ENCODE data around the gene IRAK1.

Gene IRAK1

DNA sequence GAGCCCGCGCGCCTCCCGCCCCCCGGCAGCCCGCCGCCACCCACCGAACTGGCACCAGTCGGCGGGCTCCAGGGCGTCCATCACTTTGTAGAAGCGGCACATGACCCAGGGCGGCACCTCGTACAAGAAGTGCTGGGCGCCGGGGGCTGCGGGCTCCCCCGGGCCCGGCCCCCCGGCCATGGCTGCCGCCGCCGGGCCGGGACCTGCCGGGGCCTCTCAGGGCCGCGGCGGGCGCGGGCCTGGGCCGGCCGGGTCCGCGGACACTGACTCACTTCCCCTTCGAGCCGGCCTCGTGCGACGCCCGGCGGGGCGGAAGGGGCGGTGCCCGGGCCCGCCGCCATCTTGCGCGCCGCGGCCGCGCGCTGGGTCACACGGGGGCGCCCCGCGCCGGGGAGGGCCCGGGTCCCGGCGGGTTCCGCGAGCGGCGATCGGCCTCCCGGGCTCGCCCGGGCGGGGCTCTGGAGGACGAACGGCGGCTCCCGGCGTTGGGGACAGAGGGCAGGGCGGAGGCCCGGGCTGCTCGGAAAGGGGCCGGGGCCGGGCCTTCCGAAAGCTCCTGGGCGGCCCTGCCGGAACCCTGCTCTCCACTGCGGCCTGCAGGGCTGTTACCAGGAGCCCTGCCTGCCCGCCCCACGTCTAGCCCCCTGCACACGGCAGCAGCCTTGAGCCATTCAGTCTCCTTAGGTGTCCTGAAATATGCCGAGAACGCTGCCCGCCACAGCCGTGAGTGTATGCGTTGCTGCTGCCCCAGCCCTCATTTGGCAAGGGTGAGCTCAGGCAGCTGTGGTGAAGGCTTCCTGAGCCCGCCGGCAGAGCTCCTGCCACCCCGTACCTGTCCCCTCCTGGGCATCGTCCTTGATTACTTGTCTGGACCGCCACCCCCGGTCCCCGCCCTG lies at the start of gene IRAK1:
Gene IRAK1, minus strand, starts transcription at position 270 of the 896 bp plus-strand sequence. Its CDS starts 90 bp downstream, at position 180.
- no peak for DNase-seq

DNA sequence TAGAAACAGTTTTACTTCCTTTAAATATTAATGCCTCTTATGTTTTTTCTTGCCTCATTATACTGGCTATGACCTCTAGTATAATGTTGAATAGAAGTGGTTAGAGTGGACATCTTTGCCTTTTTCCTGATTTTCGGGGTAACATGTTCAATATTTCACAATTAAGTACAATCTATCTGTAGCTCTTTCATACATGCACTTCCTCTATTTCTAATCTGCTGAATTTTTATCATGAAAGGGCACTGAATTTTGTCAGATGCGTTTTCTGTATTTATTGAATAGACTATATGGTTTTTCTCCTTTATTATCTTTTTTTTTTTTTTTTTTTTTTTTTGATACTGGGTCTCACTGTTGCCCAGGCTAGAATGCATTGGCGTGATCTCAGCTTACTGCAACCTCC lies 48.9 kb upstream of the IRAK1 start:
- no peak for DNase-seq

DNA sequence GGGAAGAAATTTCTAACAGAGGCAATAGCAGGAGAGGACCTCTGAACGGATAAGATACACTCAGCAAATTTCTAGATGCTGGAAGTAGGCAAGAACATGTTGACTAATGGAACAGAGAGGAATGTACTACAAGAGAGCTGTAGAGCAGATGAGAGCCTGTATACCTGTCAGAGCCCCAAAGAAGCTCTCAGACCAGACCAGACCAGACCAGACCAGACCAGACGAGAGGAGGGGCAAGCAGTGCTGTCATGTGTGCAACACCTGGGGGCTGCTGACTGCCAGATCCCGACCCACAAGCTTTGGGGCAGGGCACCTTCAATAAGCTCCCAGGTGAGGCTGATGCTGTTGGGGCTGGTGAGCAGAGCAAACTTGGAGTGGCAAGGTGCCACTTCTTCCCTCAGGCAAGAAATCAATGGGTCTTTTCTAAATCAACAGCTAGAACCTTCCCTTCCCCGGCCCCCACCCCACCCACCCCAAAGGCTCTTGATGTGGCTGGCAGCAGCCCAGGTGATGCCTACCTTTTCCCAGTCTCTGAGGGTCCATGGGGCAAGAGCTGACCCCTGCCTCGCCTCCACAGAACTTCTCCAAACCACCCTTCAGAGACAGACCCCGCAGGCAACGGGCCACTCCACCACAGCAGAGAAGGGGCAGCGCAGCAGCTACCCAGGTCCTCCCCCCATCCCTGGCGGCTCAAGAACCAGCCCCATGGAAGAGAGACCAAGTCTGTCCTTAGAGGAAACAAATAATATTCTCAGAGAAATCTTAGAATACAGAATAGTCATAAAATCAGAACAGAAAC lies 45.1 kb upstream of the IRAK1 start:
- no peak for DNase-seq

DNA sequence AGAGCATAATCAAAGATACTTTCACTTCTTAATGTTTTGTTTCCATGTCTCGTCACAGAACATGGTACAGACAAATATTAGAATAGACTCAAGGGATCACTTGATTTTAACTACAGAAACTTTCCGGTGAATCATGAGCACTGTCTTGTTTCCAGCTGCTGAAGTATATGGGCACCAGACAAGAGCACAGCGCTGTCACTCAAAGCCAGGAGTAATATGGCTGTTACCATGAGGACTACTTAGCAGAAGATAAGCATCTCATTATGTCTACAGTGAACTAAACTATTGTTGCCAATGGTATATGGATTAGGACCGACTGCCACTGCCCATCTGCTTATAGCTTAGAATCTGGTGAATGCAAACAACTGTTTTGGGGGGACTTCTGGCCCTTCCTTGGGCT lies 43.5 kb upstream of the IRAK1 start:
- no peak for DNase-seq

DNA sequence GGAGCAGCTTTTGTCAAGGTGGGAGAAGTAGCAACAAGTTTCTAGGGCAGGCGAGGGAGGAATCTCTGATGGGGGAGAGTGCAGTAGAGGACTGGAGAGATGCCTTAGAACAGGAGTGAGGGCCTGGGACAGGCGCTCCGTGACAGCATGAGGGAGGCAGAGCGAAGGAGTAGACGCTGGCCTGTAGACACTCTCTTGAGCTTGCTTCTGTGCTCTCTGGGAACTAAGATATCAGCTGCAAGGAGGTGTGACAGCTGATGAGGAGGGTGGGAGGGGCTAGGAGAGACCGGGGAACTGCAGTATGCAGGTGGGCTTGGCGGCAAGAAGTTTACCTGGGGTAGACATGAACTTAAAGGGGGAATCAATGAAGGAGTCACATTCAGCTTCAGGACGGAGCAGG lies 42.1 kb upstream of the IRAK1 start:
- DNase-seq: no peak

DNA sequence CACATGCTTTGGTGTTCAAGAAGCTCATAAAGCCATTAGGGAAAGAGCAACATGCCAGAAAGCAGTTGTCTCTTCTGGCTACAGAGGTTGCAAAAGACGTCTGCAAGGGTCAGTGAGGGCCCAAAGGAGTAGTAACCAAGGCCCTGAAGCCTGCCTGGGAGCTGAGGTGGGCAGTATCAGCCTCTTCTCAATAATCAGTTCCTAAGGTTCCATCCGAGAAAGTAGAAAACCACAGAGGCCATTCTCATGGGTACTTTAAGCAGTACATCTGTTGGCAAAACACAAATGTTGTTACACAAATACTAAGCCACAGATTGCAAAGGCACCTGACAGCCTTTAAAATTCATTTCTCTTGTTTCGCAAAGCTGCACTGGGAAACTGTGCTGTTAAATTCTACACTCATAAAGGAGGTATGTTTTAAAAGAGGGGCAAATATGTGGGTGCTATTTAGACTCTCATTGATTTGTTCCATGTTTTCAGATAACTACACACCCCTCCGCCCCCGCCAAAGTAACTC lies 40.1 kb upstream of the IRAK1 start:
- DNase-seq: no peak

DNA sequence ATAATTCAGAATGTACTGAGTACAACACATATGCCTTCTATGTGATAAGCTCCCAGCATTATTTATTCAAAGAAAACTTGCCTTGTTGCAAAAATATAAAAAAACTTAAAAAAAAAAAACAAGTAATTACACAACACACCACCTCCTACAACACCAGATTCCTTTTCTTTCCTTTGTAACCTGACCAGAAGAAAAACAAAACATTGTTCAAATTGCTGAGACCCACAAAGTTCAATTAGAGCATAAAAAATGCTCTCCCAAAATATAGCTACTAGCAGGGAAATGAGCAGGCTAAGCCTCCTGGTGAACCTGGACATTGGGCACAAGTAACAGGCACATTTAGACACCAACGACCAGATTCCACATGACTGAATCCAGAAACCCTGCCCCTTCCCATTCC lies 39.5 kb upstream of the IRAK1 start:
- DNase-seq: no peak

DNA sequence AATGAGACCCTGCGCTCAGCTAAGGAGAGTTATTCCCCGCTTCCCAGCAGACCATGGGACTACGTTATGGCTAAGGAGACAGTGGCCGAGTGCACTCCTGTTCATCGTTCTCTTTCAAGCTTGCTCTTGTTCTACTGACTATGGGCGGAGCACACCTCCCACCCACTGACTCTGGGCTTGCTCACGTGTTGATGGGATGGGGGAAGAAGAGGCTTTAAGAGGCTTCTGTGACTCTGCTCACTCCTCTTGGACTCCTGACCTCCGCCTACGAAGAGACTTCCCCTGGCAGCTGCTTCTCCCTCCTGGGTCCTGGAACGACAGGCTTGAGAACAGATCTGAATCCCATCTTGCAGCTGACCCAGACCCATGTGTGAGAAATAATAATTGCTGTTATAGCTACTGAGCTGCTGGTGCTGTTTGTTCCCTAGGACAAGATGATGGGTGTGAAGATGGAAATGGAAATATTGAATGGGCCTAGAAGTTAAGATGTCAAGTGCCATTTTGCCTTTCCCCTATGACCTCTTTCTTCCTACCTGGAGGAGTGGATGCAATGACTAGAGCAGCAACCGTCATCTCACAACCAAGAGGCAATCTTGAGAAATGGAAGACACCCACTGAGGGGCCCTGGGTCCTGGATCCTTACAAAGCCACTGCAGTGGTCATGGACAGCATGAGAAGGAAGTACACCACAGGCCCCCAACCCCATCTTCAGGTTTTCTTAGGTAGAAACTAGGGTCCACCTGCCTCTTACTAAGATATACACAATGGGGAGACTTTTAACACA lies 38.7 kb upstream of the IRAK1 start:
- no peak for DNase-seq

DNA sequence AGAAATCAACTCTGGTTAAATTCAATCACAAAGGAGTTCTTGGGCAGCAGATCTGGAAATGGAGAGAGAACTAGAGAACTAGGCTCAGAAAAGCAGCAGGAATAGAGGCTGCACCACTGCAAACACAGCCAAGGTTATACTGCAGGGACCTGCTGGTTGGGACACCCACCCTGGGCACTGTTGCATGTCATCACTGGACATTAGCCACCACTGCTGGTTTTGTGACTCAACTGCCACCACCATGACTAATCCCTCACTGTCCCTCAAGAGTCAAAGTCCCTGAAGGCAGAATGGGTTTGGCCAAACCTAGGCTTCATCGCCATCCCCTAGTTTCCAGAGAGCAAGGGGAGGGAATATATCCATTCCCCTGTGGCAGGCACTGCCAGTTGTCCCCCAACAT lies 38.1 kb upstream of the IRAK1 start:
- no peak for DNase-seq

DNA sequence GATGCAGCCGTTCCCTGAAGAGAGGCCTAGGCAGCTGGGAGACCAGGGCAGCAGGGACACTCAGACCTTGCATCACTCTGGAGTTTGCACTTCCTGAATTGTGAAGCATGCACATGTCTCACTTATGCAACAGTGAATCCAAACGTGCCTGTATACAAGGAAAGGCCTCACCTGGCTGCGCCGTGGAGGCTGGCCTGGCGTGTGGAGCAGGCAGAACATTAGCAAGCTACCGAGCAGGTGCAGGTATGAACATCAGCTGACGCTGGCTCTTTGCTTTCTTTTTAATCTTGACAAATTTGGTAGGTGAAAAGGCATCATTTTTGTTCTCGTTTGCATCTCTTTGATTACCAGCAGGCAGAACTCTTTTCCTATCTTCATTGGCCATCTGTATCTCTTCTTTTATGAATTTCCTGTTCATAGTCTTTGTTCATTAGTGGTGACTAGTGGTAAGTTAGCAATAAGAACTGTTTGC lies 37.1 kb upstream of the IRAK1 start:
- DNase-seq: no peak

DNA sequence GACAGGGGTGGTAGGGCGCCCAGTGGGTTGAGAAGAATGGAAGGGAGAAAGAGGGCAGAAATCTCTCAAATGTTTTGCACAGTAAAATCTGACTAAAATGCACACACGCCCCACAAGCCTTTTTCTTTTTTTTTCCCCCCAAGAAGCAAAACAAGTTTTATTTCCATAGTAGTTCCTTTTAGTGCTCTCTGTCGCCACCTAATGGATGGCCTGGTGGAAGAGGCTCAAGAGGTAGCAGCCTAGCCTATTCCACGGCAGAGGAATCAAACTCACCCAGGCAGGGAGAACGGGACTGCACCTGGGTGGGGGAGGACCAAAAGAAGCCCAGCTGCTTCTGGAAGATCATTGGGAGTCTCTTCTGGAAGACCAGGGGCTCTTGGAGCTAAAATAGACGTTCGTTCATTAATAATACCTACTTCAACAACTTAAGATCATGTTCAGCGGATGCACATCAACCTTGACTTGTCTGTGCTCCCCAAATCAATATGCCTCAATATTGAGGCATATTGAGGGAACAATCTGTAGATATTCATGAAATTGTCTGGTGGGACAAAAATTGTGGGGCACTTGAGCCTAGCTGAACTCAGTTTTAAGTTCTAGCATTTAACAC lies 31.6 kb upstream of the IRAK1 start:
- peak; percentile 12 for DNase-seq

DNA sequence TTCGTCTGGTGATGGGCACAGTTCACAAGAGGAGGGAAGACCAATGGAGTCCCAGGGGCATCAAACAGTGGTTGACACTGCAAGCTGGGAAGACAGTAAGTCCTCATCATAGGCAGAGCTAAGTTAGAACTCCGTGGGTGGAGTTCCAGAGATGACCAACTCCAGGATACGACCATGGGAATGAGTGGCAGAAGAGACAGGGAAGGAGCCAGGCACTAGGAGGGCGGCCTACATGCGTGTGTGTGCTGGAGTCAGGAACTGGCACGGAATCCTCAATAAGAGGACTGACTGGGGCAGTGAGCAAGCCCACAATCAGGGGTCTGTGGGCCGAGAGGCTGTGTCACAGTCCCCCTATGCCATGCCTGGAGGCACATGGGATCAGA lies 30.4 kb upstream of the IRAK1 start:
- no peak for DNase-seq

DNA sequence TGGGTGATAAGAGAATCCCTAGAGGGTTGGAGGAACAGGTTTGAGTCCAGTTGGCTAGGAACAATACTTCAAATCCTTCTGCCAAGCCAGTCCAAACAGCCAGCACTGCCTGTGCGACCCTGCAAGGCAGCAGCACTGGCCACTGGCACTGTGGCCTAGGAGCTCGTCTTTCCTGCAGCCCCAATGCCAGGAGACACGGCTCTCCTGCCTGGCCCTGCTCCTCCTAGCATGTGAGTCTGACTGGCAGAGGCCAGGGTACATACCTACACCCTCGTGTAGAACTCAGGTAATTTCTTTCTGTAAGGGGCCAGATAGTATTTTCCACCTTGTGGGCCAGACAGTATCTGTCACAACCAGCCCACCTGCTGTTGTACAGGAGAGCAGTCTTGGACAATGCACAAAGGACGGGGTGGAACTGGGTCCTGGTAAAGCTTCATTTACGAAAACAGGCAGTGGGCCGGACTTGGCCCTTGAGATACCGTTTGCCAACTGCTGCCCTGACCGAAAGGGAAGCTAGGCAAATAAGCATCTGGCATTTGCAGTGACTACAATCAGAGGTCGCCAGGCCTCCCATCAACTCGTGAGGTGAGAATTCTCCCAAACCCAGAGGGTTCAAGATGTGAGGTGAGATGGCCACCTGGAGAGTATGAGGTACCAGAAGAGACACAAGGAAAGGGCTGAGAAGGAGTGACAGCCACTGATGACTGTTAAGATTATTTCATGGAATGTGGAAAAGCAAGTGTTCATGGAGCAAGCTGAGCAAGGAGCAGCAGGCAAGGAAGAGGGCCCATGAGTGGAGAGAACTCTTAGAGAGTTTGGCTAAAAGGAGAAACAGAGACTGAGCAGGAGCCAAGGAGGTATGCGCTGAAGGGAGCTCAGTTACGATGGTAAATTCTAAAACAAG lies 29.8 kb upstream of the IRAK1 start:
- DNase-seq: no peak

DNA sequence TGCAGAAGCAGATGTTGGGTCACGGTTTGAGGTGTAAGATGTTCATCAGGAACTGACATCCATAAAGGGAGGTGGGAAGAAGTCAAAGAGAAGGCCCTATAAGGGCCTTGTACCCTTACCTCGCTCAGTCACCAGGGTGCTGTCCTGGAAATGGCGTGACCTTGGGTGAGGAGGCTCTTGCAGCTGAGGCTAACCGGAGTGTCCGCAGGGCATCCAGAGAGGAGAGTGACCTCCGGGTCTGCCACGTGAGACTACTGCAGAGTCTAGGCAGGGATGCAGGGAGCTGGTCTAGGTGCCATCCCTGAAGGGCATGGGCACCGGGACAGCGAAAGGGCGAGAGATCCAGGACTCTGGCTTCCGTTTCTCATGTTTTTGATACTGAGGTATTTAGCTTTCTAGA lies 28.7 kb upstream of the IRAK1 start:
- DNase-seq: no peak

DNA sequence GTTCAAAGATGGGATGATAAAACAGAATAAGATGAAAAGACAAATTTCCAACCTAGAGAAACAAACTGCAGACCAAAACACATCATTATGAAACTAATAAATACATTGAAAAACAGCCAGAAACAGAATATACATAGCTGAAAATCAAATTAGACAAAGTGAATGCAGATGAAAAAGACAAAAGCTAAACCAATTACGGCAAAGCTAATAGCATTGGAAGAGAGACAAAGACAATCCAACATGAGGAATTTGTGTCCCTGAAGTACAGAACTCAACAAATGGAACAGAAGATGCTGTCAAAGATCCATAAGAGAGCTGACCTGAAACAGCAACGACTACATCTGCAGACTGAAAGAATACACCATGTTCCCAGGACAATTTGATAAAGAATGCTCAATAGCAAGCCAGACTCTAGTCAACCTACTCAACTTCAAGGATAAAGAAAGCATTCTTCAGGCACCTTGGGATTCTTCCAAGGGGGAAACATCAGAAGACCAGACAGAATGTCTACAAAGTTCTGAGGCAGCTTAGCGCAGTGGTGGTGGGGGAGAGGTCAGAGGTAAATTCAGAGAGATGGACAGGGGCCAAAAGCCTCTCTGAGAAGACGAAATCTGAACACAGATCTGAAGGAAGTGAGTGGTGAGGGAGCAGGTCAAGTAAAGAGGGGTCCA lies 27.4 kb upstream of the IRAK1 start:
- no peak for DNase-seq

DNA sequence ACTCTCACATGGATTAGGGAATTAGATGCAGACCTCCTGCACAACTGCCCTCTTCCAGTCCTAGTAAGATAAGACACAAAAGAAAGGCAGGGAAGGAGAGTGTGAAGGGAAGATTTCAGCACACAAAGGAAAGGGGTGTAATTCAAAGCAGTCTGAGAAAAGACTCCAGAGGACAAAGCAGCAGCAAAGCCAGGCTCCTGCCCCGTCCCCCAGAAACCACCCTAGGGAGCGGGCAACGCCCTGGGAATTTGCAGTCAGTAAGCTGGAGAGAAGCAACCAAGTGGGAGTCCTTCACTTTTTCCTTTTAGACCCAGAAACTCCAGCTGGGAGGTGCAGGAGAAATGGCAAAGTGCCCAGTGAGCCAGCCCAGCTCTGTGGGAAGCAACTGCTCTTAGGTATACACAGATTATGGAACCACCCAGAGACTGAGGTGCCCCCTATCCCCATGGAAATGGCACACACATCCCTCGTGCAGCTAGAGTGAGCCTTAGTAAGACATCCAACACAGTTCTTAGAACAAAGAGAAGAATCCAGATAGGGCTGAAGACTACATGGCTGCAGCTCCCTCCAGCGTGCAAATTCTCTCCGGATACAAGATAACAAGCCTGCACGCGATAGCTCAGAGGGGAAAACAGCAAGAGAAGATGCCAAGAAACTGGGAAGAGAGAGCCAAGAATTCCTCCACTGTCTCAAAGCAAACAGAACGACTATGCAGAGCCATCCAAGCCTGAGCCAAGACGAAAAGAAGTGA lies 26.5 kb upstream of the IRAK1 start:
- no peak for DNase-seq

DNA sequence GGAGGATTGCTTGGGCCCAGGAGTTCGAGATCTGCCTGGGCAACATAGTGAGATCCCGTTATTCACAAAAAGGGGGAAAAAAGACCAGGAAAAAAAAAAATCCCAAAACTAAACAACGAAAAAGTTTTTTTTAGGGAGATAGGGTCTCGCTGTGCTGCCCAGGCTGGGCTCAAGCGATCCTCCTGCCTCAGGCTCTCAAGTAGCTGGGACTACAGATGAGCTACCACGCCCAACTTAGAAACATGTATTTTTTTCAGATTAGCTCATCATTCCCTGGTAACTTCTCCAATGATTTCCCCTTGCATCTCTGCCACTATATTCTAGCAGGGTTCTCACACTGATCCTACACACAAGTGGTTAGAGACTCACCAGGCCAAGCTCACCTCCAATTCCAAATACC lies 24.4 kb upstream of the IRAK1 start:
- no peak for DNase-seq

DNA sequence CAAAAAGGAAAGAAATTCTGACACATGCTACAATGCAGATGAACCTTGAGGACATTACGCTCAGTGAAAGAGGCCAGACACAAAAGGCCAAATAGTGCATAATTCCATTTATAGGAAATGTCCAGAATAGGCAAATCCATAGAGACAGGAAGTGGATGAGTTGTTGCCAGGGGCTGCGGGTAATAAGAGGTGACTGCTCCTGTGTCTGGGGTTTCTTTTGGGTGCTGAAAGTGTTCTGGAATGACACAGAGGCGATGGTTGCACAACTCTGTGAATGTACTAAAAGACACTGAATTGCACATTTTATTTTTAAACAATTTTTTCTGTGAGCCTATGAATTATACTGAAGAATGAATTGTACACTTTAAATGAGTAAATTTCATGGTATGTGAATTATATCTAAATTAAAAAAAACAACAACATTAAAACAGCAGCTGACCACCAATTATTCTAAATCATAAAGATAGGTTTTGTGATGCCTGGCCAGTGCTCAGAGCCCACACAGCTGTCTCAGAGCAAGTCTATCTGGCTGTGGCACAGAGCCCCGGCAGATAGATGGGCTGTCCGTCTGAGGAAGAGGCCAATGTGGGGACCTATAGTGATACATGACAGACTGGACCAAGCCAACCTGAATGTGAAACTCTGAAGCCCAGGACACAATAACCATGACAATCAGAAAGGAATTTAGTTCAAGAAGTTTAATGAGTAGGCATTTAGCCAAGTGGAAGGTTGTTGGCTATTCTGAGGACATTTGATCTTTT lies 23.5 kb upstream of the IRAK1 start:
- DNase-seq: no peak

DNA sequence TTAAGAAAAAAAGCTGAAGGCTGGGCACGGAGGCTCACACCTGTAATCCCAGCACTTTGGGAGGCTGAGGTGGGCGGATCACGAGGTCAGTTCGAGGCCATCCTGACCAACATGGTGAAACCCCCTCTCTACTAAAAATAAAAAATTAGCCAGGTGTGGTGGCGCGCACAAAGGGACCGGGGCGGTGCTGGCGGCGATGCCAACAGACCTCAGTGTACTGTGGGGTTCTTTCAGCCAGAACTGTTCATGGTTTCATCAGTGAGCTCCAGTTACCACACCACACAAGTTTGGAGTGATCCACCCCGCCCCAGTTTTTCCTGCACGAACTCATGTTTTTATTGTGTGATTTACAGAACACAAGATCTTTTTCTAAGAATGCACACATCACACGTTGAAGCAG lies 21.2 kb upstream of the IRAK1 start:
- DNase-seq: no peak
